CD14-positive monocyte (primary cell): ENCODE measurements around the gene TMEM271. TPM values are rescaled to one million over a fixed set of nuclear protein-coding genes. Genes with fewer than 3 reads are reported as not detected.

ENCODE experiments used
- DNase-seq, 3 donors: peaks; one replicate each; pipeline ENCODE4 v3.0.0-alpha.2; 2011 to 2022
- H2AFZ ChIP-seq: 2 replicates; pipeline ENCODE4 v1.6.0; 2012; ENCODE audit warnings: mild to moderate bottlenecking, low read depth, low read length, inconsistent platforms; ENCODE audit not compliant: insufficient read depth, poor library complexity, severe bottlenecking
- H3K27ac ChIP-seq, 2 donors: 1 replicate in 1 of 2; 2 replicates in 1 of 2; pipeline ENCODE4 v1.5.1; 2012 to 2013; ENCODE audit warnings: low read length in 2 of 2, control low read depth in 1 of 2, inconsistent platforms in 1 of 2, low read depth in 1 of 2, mild to moderate bottlenecking in 1 of 2
- H3K27me3 ChIP-seq, 2 donors: one replicate each; pipeline versions ENCODE4 v1.6.0 to v1.6.1; 2011 to 2013; ENCODE audit warnings: low read length in 2 of 2; ENCODE audit not compliant: control insufficient read depth in 2 of 2, insufficient read depth in 2 of 2
- H3K36me3 ChIP-seq, 2 donors: replicated peaks in 1 of 2; 1 replicate in 1 of 2; 2 replicates in 1 of 2; pipeline versions ENCODE4 v1.5.1 to v1.6.1; 2012 to 2013; ENCODE audit warnings: low read length in 2 of 2, control low read depth in 1 of 2, inconsistent platforms in 1 of 2, mild to moderate bottlenecking in 1 of 2; ENCODE audit not compliant: insufficient read depth in 2 of 2, control insufficient read depth in 1 of 2
- H3K4me1 ChIP-seq, 2 donors: 1 replicate in 1 of 2; 2 replicates in 1 of 2; pipeline versions ENCODE4 v1.5.1 to v1.6.1; 2012 to 2013; ENCODE audit warnings: low read length in 2 of 2, control low read depth in 1 of 2, inconsistent platforms in 1 of 2, mild to moderate bottlenecking in 1 of 2, moderate library complexity in 1 of 2; ENCODE audit not compliant: insufficient read depth in 2 of 2, control insufficient read depth in 1 of 2
- H3K4me2 ChIP-seq: replicated peaks from 2 replicates; pipeline ENCODE3; 2012; ENCODE audit warnings: low read length, moderate library complexity, mild to moderate bottlenecking; ENCODE audit not compliant: poor library complexity, severe bottlenecking; ENCODE audit errors: extremely low read depth
- H3K4me3 ChIP-seq, 3 experiments: fragments of 200-600 bp in 1 of 3; sonication (generic) in 1 of 3; replicated peaks in 1 of 3; 1 replicate in 2 of 3; 2 replicates in 1 of 3; pipeline ENCODE4 v1.5.1; 2011 to 2013; ENCODE audit warnings: low read length in 3 of 3, mild to moderate bottlenecking in 3 of 3, control low read depth in 2 of 3, low read depth in 2 of 3, inconsistent platforms in 1 of 3, moderate library complexity in 1 of 3
- H3K79me2 ChIP-seq: 2 replicates; pipeline ENCODE4 v1.6.0; 2012; ENCODE audit warnings: mild to moderate bottlenecking, control low read depth, inconsistent platforms, low read length, moderate library complexity; ENCODE audit not compliant: insufficient read depth
- H3K9ac ChIP-seq: 2 replicates; pipeline ENCODE4 v1.6.0; 2017; ENCODE audit warnings: low read length, mild to moderate bottlenecking; ENCODE audit not compliant: insufficient read depth, poor library complexity, severe bottlenecking
- H3K9me3 ChIP-seq, 2 donors: replicated peaks in 1 of 2; 1 replicate in 1 of 2; 2 replicates in 1 of 2; pipeline versions ENCODE4 v1.5.1 to v1.6.1; 2012 to 2013; ENCODE audit warnings: low read length in 2 of 2, control low read depth in 1 of 2; ENCODE audit not compliant: control insufficient read depth in 1 of 2, insufficient read depth in 1 of 2
- H4K20me1 ChIP-seq: 2 replicates; pipeline ENCODE4 v1.6.0; 2012; ENCODE audit warnings: mild to moderate bottlenecking, low read length, control low read depth, moderate library complexity; ENCODE audit not compliant: insufficient read depth
- H3K27ac Mint-ChIP-seq, 7 donors: one replicate each; pipeline ENCODE4 v1.8.0; 2020; ENCODE audit warnings: mild to moderate bottlenecking in 7 of 7, mixed read lengths in 7 of 7, moderate library complexity in 6 of 7, inconsistent platforms in 2 of 7
- H3K27me3 Mint-ChIP-seq, 3 donors: one replicate each; pipeline ENCODE4 v1.8.0; 2021 to 2022; ENCODE audit warnings: low read depth in 3 of 3, mild to moderate bottlenecking in 3 of 3, mixed read lengths in 3 of 3, moderate library complexity in 3 of 3, inconsistent platforms in 1 of 3
- H3K36me3 Mint-ChIP-seq, 2 donors: one replicate each; pipeline ENCODE4 v1.8.0; 2020; ENCODE audit warnings: mixed read lengths in 2 of 2, inconsistent platforms in 1 of 2, mild to moderate bottlenecking in 1 of 2
- H3K4me1 Mint-ChIP-seq: one replicate; pipeline ENCODE4 v1.8.0; 2020; ENCODE audit warnings: mild to moderate bottlenecking, mixed read lengths
- H3K4me3 Mint-ChIP-seq, 2 donors: one replicate each; pipeline ENCODE4 v1.8.0; 2020; ENCODE audit warnings: mild to moderate bottlenecking in 2 of 2, mixed read lengths in 2 of 2, moderate library complexity in 1 of 2
- H3K9me3 Mint-ChIP-seq, 7 donors: one replicate each; pipeline ENCODE4 v1.8.0; 2020 to 2022; ENCODE audit warnings: mixed read lengths in 7 of 7, mild to moderate bottlenecking in 6 of 7, moderate library complexity in 6 of 7, inconsistent platforms in 2 of 7
- CTCF ChIP-seq: fragments of 200-600 bp; IDR thresholded peaks from one replicate; pipeline ENCODE4 v1.8.0; 2022; ENCODE audit warnings: antibody characterized with exemption, mild to moderate bottlenecking
- WGBS: methylation state at CpG from one replicate; pipeline ENCODE4 v1.1.5; 2013; ENCODE audit warnings: missing lambda C conversion rate; ENCODE audit not compliant: insufficient coverage; 5-methylcytosine and 5-hydroxymethylcytosine counted together
- intact Hi-C, 2 donors: fragments of 100-400 bp; cut with micrococcal nuclease; formaldehyde crosslinking; loops; one replicate each; pipeline versions ENCODE4 v1.15.0 to v1.15.1; 2023
- polyA plus RNA-seq, 3 donors: library from polyadenylated mRNA; depleted of rRNA in 1 of 3; unstranded in 2 of 3; stranded (reverse) in 1 of 3; fragments of 300-500 nt in 2 of 3; fragments of >200 nt in 1 of 3; fragmentation: Illumina TruSeq in 2 of 3; gene quantifications; 1 replicate in 2 of 3; 2 replicates in 1 of 3; pipeline ENCODE4 v1.2.3, GENCODE V29; 2012 to 2021

TMEM271 gene
- polyA plus RNA-seq, 3 donors, result not detected

GRCh38 chr4:528835-529234, 47.3 kb downstream of the TMEM271 start:
- DNase-seq, result no peak
- Histone ChIP-seq H3K27ac (no peak overlapping the region), H2AFZ (no peak overlapping the region), H4K20me1 (no peaks in the 10 kb centered on the region), H3K4me3 (no peak overlapping the region), H3K4me1 (no peaks in the 10 kb centered on the region), H3K4me2 (no peak overlapping the region), H3K9ac (no peak overlapping the region), H3K79me2 (no peaks in the 10 kb centered on the region), H3K36me3 (peaks cover 57 to 97% of the 10 kb centered on the region in 2 donors), H3K27me3 (no peaks in the 10 kb centered on the region), H3K9me3 (peaks cover 35 to 37% of the 10 kb centered on the region in 2 donors)
- Mint-ChIP-seq H3K36me3 (peaks cover 83 to 93% of the 10 kb centered on the region in 2 donors), H3K27me3 (no peaks in the 10 kb centered on the region), H3K27ac (no peak overlapping the region), H3K9me3 (peaks cover 11 to 45% (median 33%) of the 10 kb centered on the region in 7 donors), H3K4me3 (no peak overlapping the region), H3K4me1 (no peaks in the 10 kb centered on the region)
- intact Hi-C loops, result no loop called here
- WGBS, result 94% methylated on average over 5 of the region's 9 CpGs
- TF ChIP-seq CTCF, result no peak

- H3K4me3 Mint-ChIP-seq, result no peak overlapping the region
- no peaks in the 10 kb centered on the region for H3K27me3 Mint-ChIP-seq
- H3K4me1 Mint-ChIP-seq, result no peaks in the 10 kb centered on the region
- H3K4me2 ChIP-seq, result no peak overlapping the region
- no peaks in the 10 kb centered on the region for H3K27me3 ChIP-seq
- H3K9ac ChIP-seq, result no peak overlapping the region
- H3K9me3 Mint-ChIP-seq, result peaks cover 7 to 42% (median 33%) of the 10 kb centered on the region in 7 donors
- no peak for TF ChIP-seq CTCF
- intact Hi-C loops, result no loop called here
- H4K20me1 ChIP-seq, result no peaks in the 10 kb centered on the region
- no peak overlapping the region for H2AFZ ChIP-seq
- 96% methylated on average over 6 of the region's 10 CpGs for WGBS
- H3K79me2 ChIP-seq, result no peaks in the 10 kb centered on the region
- no peak for DNase-seq
- H3K27ac Mint-ChIP-seq, result peak overlapping the region in 1 of 7 donors; percentile 25
- no peaks in the 10 kb centered on the region for H3K4me1 ChIP-seq
- peaks cover 35% of the 10 kb centered on the region in 2 donors for H3K9me3 ChIP-seq
- H3K36me3 Mint-ChIP-seq, result peaks cover 84 to 94% of the 10 kb centered on the region in 2 donors
- no peak overlapping the region for H3K27ac ChIP-seq
- peaks cover 57 to 97% of the 10 kb centered on the region in 2 donors for H3K36me3 ChIP-seq
- no peak overlapping the region for H3K4me3 ChIP-seq
These were observed 47.8 kb downstream of the TMEM271 start for GRCh38 chr4:528296-528695.
